Measurements from ENCODE around the gene MGARP. TPM values are rescaled to one million over a fixed set of nuclear protein-coding genes. Genes with fewer than 3 reads are reported as not detected.

Gene MGARP
- total RNA-seq, 1 donor from 2014 or later: 2.5 TPM

- no peak overlapping the region for H3K9ac ChIP-seq
- H3K27me3 Mint-ChIP-seq (ENCODE audit: insufficient read depth, low read depth): no peaks in the 10 kb centered on the region
- H3K79me2 ChIP-seq (ENCODE audit: low read depth): no peaks in the 10 kb centered on the region
- DNase-seq (ENCODE audit: low spot score): no peak
- no peak overlapping the region for H2AFZ ChIP-seq (replicated peaks)
- no peaks in the 10 kb centered on the region for H3K27me3 ChIP-seq
- TF ChIP-seq EZH2phosphoT487 (IDR thresholded peaks at IDR 0.05) (no peak), CTCF (IDR thresholded peaks at IDR 0.05) (no peak), EZH2 (IDR thresholded peaks at IDR 0.05) (no peak)
- peaks cover 6% of the 10 kb centered on the region for H3K36me3 ChIP-seq
- no peaks in the 10 kb centered on the region for H3K36me3 Mint-ChIP-seq
- H3K9me3 ChIP-seq (ENCODE audit: low read depth): no peaks in the 10 kb centered on the region
- H4K20me1 ChIP-seq (ENCODE audit: low read depth): no peaks in the 10 kb centered on the region
- H3K4me1 Mint-ChIP-seq: peaks cover 6% of the 10 kb centered on the region
- no peak overlapping the region for H3K27ac ChIP-seq
- H3K4me3 Mint-ChIP-seq: no peak overlapping the region
- no peak overlapping the region for H3K4me2 ChIP-seq
- no peaks in the 10 kb centered on the region for H3F3A ChIP-seq (ENCODE audit: low read depth)
- H3K4me3 ChIP-seq: no peak overlapping the region
- peaks cover 11% of the 10 kb centered on the region for H3K4me1 ChIP-seq
- H3K9me3 Mint-ChIP-seq: peaks cover 2% of the 10 kb centered on the region
- no peak overlapping the region for H3K27ac Mint-ChIP-seq
Measured at GRCh38 chr4:139246166-139246565, 33.9 kb downstream of the MGARP start.

- no peak for DNase-seq (ENCODE audit: low spot score)
- Mint-ChIP-seq H3K9me3 (peaks cover 2% of the 10 kb centered on the region), H3K4me3 (no peak overlapping the region), H3K36me3 (no peaks in the 10 kb centered on the region), H3K27ac (no peak overlapping the region), H3K27me3 (ENCODE audit: insufficient read depth, low read depth) (no peaks in the 10 kb centered on the region), H3K4me1 (peaks cover 10% of the 10 kb centered on the region)
- no peaks in the 10 kb centered on the region for H3K27me3 ChIP-seq
- H3K4me2 ChIP-seq: no peak overlapping the region
- H3K79me2 ChIP-seq (ENCODE audit: low read depth): no peaks in the 10 kb centered on the region
- no peak overlapping the region for H3K9ac ChIP-seq
- TF ChIP-seq CTCF (IDR thresholded peaks at IDR 0.05) (no peak), EZH2 (IDR thresholded peaks at IDR 0.05) (no peak), EZH2phosphoT487 (IDR thresholded peaks at IDR 0.05) (no peak)
- no peaks in the 10 kb centered on the region for H3K9me3 ChIP-seq (ENCODE audit: low read depth)
- H2AFZ ChIP-seq (replicated peaks): no peak overlapping the region
- H3K4me1 ChIP-seq: peaks cover 14% of the 10 kb centered on the region
- peaks cover under 1% of the 10 kb centered on the region for H3K36me3 ChIP-seq
- H3F3A ChIP-seq (ENCODE audit: low read depth): no peaks in the 10 kb centered on the region
- no peak overlapping the region for H3K27ac ChIP-seq
- no peaks in the 10 kb centered on the region for H4K20me1 ChIP-seq (ENCODE audit: low read depth)
- no peak overlapping the region for H3K4me3 ChIP-seq
Measured at GRCh38 chr4:139245590-139245989, 34.4 kb downstream of the MGARP start.

- Mint-ChIP-seq H3K4me3 (no peak overlapping the region), H3K4me1 (peaks cover 10% of the 10 kb centered on the region), H3K9me3 (peaks cover 2% of the 10 kb centered on the region), H3K27ac (no peak overlapping the region), H3K27me3 (ENCODE audit: insufficient read depth, low read depth) (peaks cover 3% of the 10 kb centered on the region), H3K36me3 (no peaks in the 10 kb centered on the region)
- H3F3A ChIP-seq (ENCODE audit: low read depth): no peaks in the 10 kb centered on the region
- H3K27me3 ChIP-seq: no peaks in the 10 kb centered on the region
- H3K4me2 ChIP-seq: no peak overlapping the region
- TF ChIP-seq EZH2phosphoT487 (IDR thresholded peaks at IDR 0.05) (no peak), CTCF (IDR thresholded peaks at IDR 0.05) (no peak), EZH2 (IDR thresholded peaks at IDR 0.05) (no peak)
- no peak overlapping the region for H3K4me3 ChIP-seq
- no peaks in the 10 kb centered on the region for H4K20me1 ChIP-seq (ENCODE audit: low read depth)
- no peaks in the 10 kb centered on the region for H3K9me3 ChIP-seq (ENCODE audit: low read depth)
- no peak overlapping the region for H2AFZ ChIP-seq (replicated peaks)
- peaks cover 14% of the 10 kb centered on the region for H3K4me1 ChIP-seq
- H3K9ac ChIP-seq: no peak overlapping the region
- DNase-seq (ENCODE audit: low spot score): no peak
- no peaks in the 10 kb centered on the region for H3K36me3 ChIP-seq
- H3K27ac ChIP-seq: no peak overlapping the region
- no peaks in the 10 kb centered on the region for H3K79me2 ChIP-seq (ENCODE audit: low read depth)
Measured at GRCh38 chr4:139243448-139244365, 36.3 kb downstream of the MGARP start.

Data from neural progenitor cell (in vitro differentiated cells).